K562 (cell line): Measurements from ENCODE around the gene MRPL10. TPM values are rescaled to one million over a fixed set of nuclear protein-coding genes. Genes with fewer than 3 reads are reported as not detected.

ENCODE experiments used
- BHLHE40 ChIP-seq: IDR thresholded peaks from 2 replicates; pipeline ENCODE4 v1.6.1; 2011; ENCODE audit warnings: low read length, improper control_type of control experiment
- BMI1 ChIP-seq: fragments of 150-350 bp; IDR thresholded peaks from 2 replicates; pipeline ENCODE4 v1.6.1; 2014; ENCODE audit warnings: low read length
- ELF1 ChIP-seq: fragments of 200-800 bp; sonication (Bioruptor generic); IDR thresholded peaks from 2 replicates; pipeline ENCODE4 v1.6.1; 2016; ENCODE audit warnings: missing genetic modification characterization, missing compliant biosample characterization
- FOXK2 ChIP-seq, 2 experiments: fragments of 450-650 bp; IDR thresholded peaks in 1 of 2; conservative IDR thresholded peaks in 1 of 2; 2 replicates each; pipeline ENCODE4 v1.6.1; 2016; ENCODE audit warnings: low read depth in 2 of 2, mild to moderate bottlenecking in 1 of 2
- HMG20A ChIP-seq: fragments of 450-650 bp; formaldehyde crosslinking; conservative IDR thresholded peaks from 2 replicates; pipeline ENCODE4 v1.4.0; 2020; ENCODE audit warnings: mild to moderate bottlenecking, mixed read lengths
- KDM2B ChIP-seq: fragments of 250-450 bp; sonication (Bioruptor Pico); IDR thresholded peaks from 2 replicates; pipeline ENCODE4 v1.8.0; 2021; ENCODE audit warnings: mild to moderate bottlenecking, moderate library complexity
- MAZ ChIP-seq, 2 experiments: fragments of 450-650 bp in 1 of 2; sonication (generic) in 1 of 2; formaldehyde crosslinking; IDR thresholded peaks in 1 of 2; conservative IDR thresholded peaks in 1 of 2; 2 replicates each; pipeline versions ENCODE4 v1.4.0 to v1.5.0; 2020; ENCODE audit warnings: mild to moderate bottlenecking in 1 of 2, missing genetic modification reagents in 1 of 2
- NFIX ChIP-seq: fragments of 250-450 bp; sonication (Bioruptor Pico); IDR thresholded peaks from 2 replicates; pipeline ENCODE4 v1.4.0; 2020; ENCODE audit warnings: low read depth, mild to moderate bottlenecking, moderate library complexity
- PKNOX1 ChIP-seq: fragments of 450-650 bp; IDR thresholded peaks from 2 replicates; pipeline ENCODE4 v1.6.1; 2016
- POLR3G ChIP-seq: IDR thresholded peaks from 2 replicates; pipeline ENCODE4 v1.6.1; 2011; ENCODE audit not compliant: insufficient read length, insufficient replicate concordance; ENCODE audit errors: extremely low read depth
- PREB ChIP-seq: sonication (generic); formaldehyde crosslinking; IDR thresholded peaks from 2 replicates; pipeline ENCODE4 v1.8.1; 2023; ENCODE audit warnings: mild to moderate bottlenecking, missing genetic modification reagents
- PURB ChIP-seq: sonication (generic); formaldehyde crosslinking; IDR thresholded peaks from 2 replicates; pipeline ENCODE4 v1.9.0; 2021; ENCODE audit warnings: low read depth, mild to moderate bottlenecking, missing genetic modification reagents
- RREB1 ChIP-seq: fragments of 250-450 bp; sonication (Bioruptor Pico); IDR thresholded peaks from 2 replicates; pipeline ENCODE4 v1.4.0; 2020
- USF2 ChIP-seq: sonication (generic); formaldehyde crosslinking; IDR thresholded peaks from 2 replicates; pipeline ENCODE4 v1.5.0; 2020; ENCODE audit warnings: missing genetic modification reagents
- ZNF121 ChIP-seq: sonication (generic); formaldehyde crosslinking; conservative IDR thresholded peaks from 2 replicates; pipeline ENCODE4 v1.8.0; 2022; ENCODE audit warnings: missing genetic modification reagents
- ZNF24 ChIP-seq: fragments of 450-650 bp; IDR thresholded peaks from 2 replicates; pipeline ENCODE4 v1.6.1; 2016
- polyA plus RNA-seq, 8 experiments: library from polyadenylated mRNA; depleted of rRNA in 4 of 8; stranded (reverse) in 5 of 8; unstranded in 3 of 8; fragments of >200 nt; fragmentation: Nextera tagmentation in 2 of 8; fragmentation: Illumina TruSeq in 1 of 8; extraction: Ambion mirVana in 2 of 8; extraction: Trizol in 1 of 8; gene quantifications; 2 replicates each; pipeline versions ENCODE4 v1.2.1 to v1.2.3, GENCODE V29; 2011 to 2014; ENCODE audit warnings: inconsistent platforms in 1 of 8, missing spikeins in 1 of 8
- total RNA-seq, 7 experiments: library from RNA; depleted of rRNA in 6 of 7; stranded (reverse); fragments of >200 nt in 6 of 7; fragmentation: Illumina TruSeq in 2 of 7; extraction: Trizol in 2 of 7; gene quantifications; 2 replicates each; pipeline versions ENCODE4 v1.2.1 to v1.2.3, GENCODE V29; 2011 to 2021; ENCODE audit warnings: low replicate concordance in 1 of 7

Gene MRPL10
- total and polyA plus RNA-seq, 9 of the 15 experiments (the other 6 are each of a cell fraction or from before 2014, with no cell fraction given) = 27.8 to 105 (median 67.3) TPM

GRCh38 chr17:47877368-47878034, 46.2 kb upstream of the MRPL10 start (continued):
- TF ChIP-seq RREB1 (CRISPR knock-in tag) (peak; percentile 86), NFIX (no peak), FOXK2 (conservative IDR thresholded peaks at IDR 0.05 in 1 of 2, IDR thresholded peaks at IDR 0.05 in 1 of 2; ENCODE audit: low read depth in 2 of 2) (peak; percentile 86 to 92), POLR3G (no peak), ZNF24 (no peak), KDM2B (CRISPR knock-in tag) (no peak), MAZ (CRISPR knock-in tag; conservative IDR thresholded peaks at IDR 0.05 in 1 of 2, IDR thresholded peaks at IDR 0.05 in 1 of 2) (peak; percentile 77 to 86), ZNF121 (no peak), BHLHE40 (0 out of 2 replicates have a peak, but pooled peaks have one; percentile 13), ELF1 (tag) (peak; percentile 81), HMG20A (no peak), BMI1 (no peak), PKNOX1 (peak; percentile 96), PREB (CRISPR knock-in tag) (0 out of 2 replicates have a peak, but pooled peaks have one; percentile 33), USF2 (CRISPR knock-in tag) (no peak), PURB (CRISPR knock-in tag) (no peak)
